ENCODE data around the gene PNPLA6.
A peak's percentile ranks its signal among the peaks of the same experiment; 100 is the strongest.

PNPLA6 gene

GRCh38 chr19:7509625-7510024 lies 25.9 kb upstream of the PNPLA6 start:
- Histone ChIP-seq H2BK15ac (replicated peaks; ENCODE audit: low read depth) (no peak overlapping the region), H3K27ac (ENCODE audit: low read depth, low read length) (no peak overlapping the region), H3K23ac (ENCODE audit: low read length) (no peak overlapping the region), H3K18ac (ENCODE audit: low read length) (no peak overlapping the region), H3K27me3 (ENCODE audit: insufficient read depth, low read length, poor library complexity) (no peaks in the 10 kb centered on the region), H3K79me1 (ENCODE audit: low read length) (no peaks in the 10 kb centered on the region), H4K5ac (ENCODE audit: low read length) (no peak overlapping the region), H3K4me3 (ENCODE audit: low read length) (no peak overlapping the region), H3K36me3 (ENCODE audit: control insufficient read depth, insufficient read depth, low read length) (no peaks in the 10 kb centered on the region), H3K4ac (ENCODE audit: low read depth, low read length) (no peak overlapping the region), H3K9ac (ENCODE audit: low read length) (no peak overlapping the region), H3K79me2 (ENCODE audit: control insufficient read depth, insufficient read depth, low read length) (no peaks in the 10 kb centered on the region), H2BK120ac (ENCODE audit: low read depth, low read length) (no peak overlapping the region), H4K8ac (ENCODE audit: low read depth, low read length) (no peak overlapping the region), H3K56ac (ENCODE audit: low read length) (no peak overlapping the region), H2AK5ac (ENCODE audit: low read length) (no peak overlapping the region), H2BK5ac (ENCODE audit: low read length) (no peak overlapping the region), H3K4me1 (ENCODE audit: control insufficient read depth, low read depth, low read length) (no peaks in the 10 kb centered on the region), H3K4me2 (ENCODE audit: low read length) (no peak overlapping the region)
- no CpG with 5 or more reads among the region's 3 CpGs for WGBS (ENCODE audit: extremely low coverage, insufficient coverage, low lambda C conversion rate)
- peak; percentile 48 for DNase-seq

GRCh38 chr19:7512400-7512851 lies 23.1 kb upstream of the PNPLA6 start:
- DNase-seq: peak; percentile 85
- H3K79me1 ChIP-seq (ENCODE audit: low read length): peaks cover 3% of the 10 kb centered on the region
- no peak overlapping the region for H2BK120ac ChIP-seq (ENCODE audit: low read depth, low read length)
- H3K36me3 ChIP-seq (ENCODE audit: control insufficient read depth, insufficient read depth, low read length): no peaks in the 10 kb centered on the region
- H3K18ac ChIP-seq (ENCODE audit: low read length): no peak overlapping the region
- H2AK5ac ChIP-seq (ENCODE audit: low read length): no peak overlapping the region
- no peak overlapping the region for H3K23ac ChIP-seq (ENCODE audit: low read length)
- peak overlapping the region; percentile 15 for H3K56ac ChIP-seq (ENCODE audit: low read length)
- no peaks in the 10 kb centered on the region for H3K27me3 ChIP-seq (ENCODE audit: insufficient read depth, low read length, poor library complexity)
- H3K79me2 ChIP-seq (ENCODE audit: control insufficient read depth, insufficient read depth, low read length): no peaks in the 10 kb centered on the region
- H2BK15ac ChIP-seq (replicated peaks; ENCODE audit: low read depth): no peak overlapping the region
- H4K5ac ChIP-seq (ENCODE audit: low read length): no peak overlapping the region
- no peak overlapping the region for H3K4ac ChIP-seq (ENCODE audit: low read depth, low read length)
- no peak overlapping the region for H3K9ac ChIP-seq (ENCODE audit: low read length)
- H4K8ac ChIP-seq (ENCODE audit: low read depth, low read length): no peak overlapping the region
- H3K4me2 ChIP-seq (ENCODE audit: low read length): no peak overlapping the region
- no peak overlapping the region for H3K27ac ChIP-seq (ENCODE audit: low read depth, low read length)
- peaks cover 3% of the 10 kb centered on the region for H3K4me1 ChIP-seq (ENCODE audit: control insufficient read depth, low read depth, low read length)
- H2BK5ac ChIP-seq (ENCODE audit: low read length): no peak overlapping the region
- H3K4me3 ChIP-seq (ENCODE audit: low read length): no peak overlapping the region
- no CpG with 5 or more reads among the region's 6 CpGs for WGBS (ENCODE audit: extremely low coverage, insufficient coverage, low lambda C conversion rate)

GRCh38 chr19:7513809-7514642 lies 21.5 kb upstream of the PNPLA6 start:
- peak; percentile 59 for DNase-seq
- no peaks in the 10 kb centered on the region for H3K36me3 ChIP-seq (ENCODE audit: control insufficient read depth, insufficient read depth, low read length)
- H3K4ac ChIP-seq (ENCODE audit: low read depth, low read length): no peak overlapping the region
- no peak overlapping the region for H3K4me2 ChIP-seq (ENCODE audit: low read length)
- no peaks in the 10 kb centered on the region for H3K27me3 ChIP-seq (ENCODE audit: insufficient read depth, low read length, poor library complexity)
- H2BK15ac ChIP-seq (replicated peaks; ENCODE audit: low read depth): no peak overlapping the region
- no peak overlapping the region for H4K8ac ChIP-seq (ENCODE audit: low read depth, low read length)
- no peak overlapping the region for H3K23ac ChIP-seq (ENCODE audit: low read length)
- H3K18ac ChIP-seq (ENCODE audit: low read length): no peak overlapping the region
- H2AK5ac ChIP-seq (ENCODE audit: low read length): no peak overlapping the region
- H2BK5ac ChIP-seq (ENCODE audit: low read length): no peak overlapping the region
- H3K79me2 ChIP-seq (ENCODE audit: control insufficient read depth, insufficient read depth, low read length): no peaks in the 10 kb centered on the region
- H3K56ac ChIP-seq (ENCODE audit: low read length): peak overlapping the region; percentile 15
- no peak overlapping the region for H3K9ac ChIP-seq (ENCODE audit: low read length)
- peaks cover 3% of the 10 kb centered on the region for H3K79me1 ChIP-seq (ENCODE audit: low read length)
- no peak overlapping the region for H4K5ac ChIP-seq (ENCODE audit: low read length)
- no peak overlapping the region for H2BK120ac ChIP-seq (ENCODE audit: low read depth, low read length)
- peaks cover 3% of the 10 kb centered on the region for H3K4me1 ChIP-seq (ENCODE audit: control insufficient read depth, low read depth, low read length)
- no peak overlapping the region for H3K27ac ChIP-seq (ENCODE audit: low read depth, low read length)
- no peak overlapping the region for H3K4me3 ChIP-seq (ENCODE audit: low read length)
- WGBS (ENCODE audit: extremely low coverage, insufficient coverage, low lambda C conversion rate): no CpG with 5 or more reads among the region's 5 CpGs

GRCh38 chr19:7515110-7515644 lies 20.3 kb upstream of the PNPLA6 start:
- H4K5ac ChIP-seq (ENCODE audit: low read length): peak overlapping the region; percentile 9
- H3K56ac ChIP-seq (ENCODE audit: low read length): peak overlapping the region; percentile 34
- H2BK120ac ChIP-seq (ENCODE audit: low read depth, low read length): no peak overlapping the region
- H3K18ac ChIP-seq (ENCODE audit: low read length): peak overlapping the region; percentile 29
- H2BK15ac ChIP-seq (replicated peaks; ENCODE audit: low read depth): no peak overlapping the region
- H3K9ac ChIP-seq (ENCODE audit: low read length): peak overlapping the region; percentile 79
- no peak overlapping the region for H2BK5ac ChIP-seq (ENCODE audit: low read length)
- H3K79me1 ChIP-seq (ENCODE audit: low read length): peaks cover 3% of the 10 kb centered on the region
- WGBS (ENCODE audit: extremely low coverage, insufficient coverage, low lambda C conversion rate): no CpG with 5 or more reads among the region's 13 CpGs
- H3K4me1 ChIP-seq (ENCODE audit: control insufficient read depth, low read depth, low read length): peaks cover 3% of the 10 kb centered on the region
- H3K4me3 ChIP-seq (ENCODE audit: low read length): no peak overlapping the region
- peak overlapping the region; percentile 78 for H4K8ac ChIP-seq (ENCODE audit: low read depth, low read length)
- H3K36me3 ChIP-seq (ENCODE audit: control insufficient read depth, insufficient read depth, low read length): no peaks in the 10 kb centered on the region
- peak overlapping the region; percentile 89 for H3K23ac ChIP-seq (ENCODE audit: low read length)
- no peak overlapping the region for H3K27ac ChIP-seq (ENCODE audit: low read depth, low read length)
- H3K27me3 ChIP-seq (ENCODE audit: insufficient read depth, low read length, poor library complexity): no peaks in the 10 kb centered on the region
- H3K4ac ChIP-seq (ENCODE audit: low read depth, low read length): peak overlapping the region; percentile 71
- peak overlapping the region; percentile 2 for H2AK5ac ChIP-seq (ENCODE audit: low read length)
- H3K4me2 ChIP-seq (ENCODE audit: low read length): no peak overlapping the region
- H3K79me2 ChIP-seq (ENCODE audit: control insufficient read depth, insufficient read depth, low read length): no peaks in the 10 kb centered on the region
- no peak for DNase-seq

GRCh38 chr19:7515645-7516151 lies 19.8 kb upstream of the PNPLA6 start, which contains the start of gene ZNF358:
Gene ZNF358 (plus strand): TSS chr19:7516103. CDS start chr19:7519243, 3,140 bp downstream.
- peaks cover 3% of the 10 kb centered on the region for H3K4me1 ChIP-seq (ENCODE audit: control insufficient read depth, low read depth, low read length)
- H3K4me2 ChIP-seq (ENCODE audit: low read length): peak within 1 kb of the TSS; percentile 38
- peak within 1 kb of the TSS; percentile 95 for H4K5ac ChIP-seq (ENCODE audit: low read length)
- peak within 1 kb of the TSS; percentile 2 for H2AK5ac ChIP-seq (ENCODE audit: low read length)
- H3K4me3 ChIP-seq (ENCODE audit: low read length): peak within 1 kb of the TSS; percentile 6
- H2BK120ac ChIP-seq (ENCODE audit: low read depth, low read length): peak within 1 kb of the TSS; percentile 46
- H2BK5ac ChIP-seq (ENCODE audit: low read length): peak within 1 kb of the TSS; percentile 1
- H3K4ac ChIP-seq (ENCODE audit: low read depth, low read length): peak within 1 kb of the TSS; percentile 83
- peak within 1 kb of the TSS; percentile 96 for H4K8ac ChIP-seq (ENCODE audit: low read depth, low read length)
- H3K79me2 ChIP-seq (ENCODE audit: control insufficient read depth, insufficient read depth, low read length): no peaks in the 10 kb centered on the region
- H3K27ac ChIP-seq (ENCODE audit: low read depth, low read length): no peak within 1 kb of the TSS
- peak within 1 kb of the TSS; percentile 79 for H3K9ac ChIP-seq (ENCODE audit: low read length)
- H3K79me1 ChIP-seq (ENCODE audit: low read length): peaks cover 3% of the 10 kb centered on the region
- peak within 1 kb of the TSS; percentile 89 for H3K23ac ChIP-seq (ENCODE audit: low read length)
- peak; percentile 86 for DNase-seq
- H3K36me3 ChIP-seq (ENCODE audit: control insufficient read depth, insufficient read depth, low read length): no peaks in the 10 kb centered on the region
- peak within 1 kb of the TSS; percentile 75 for H3K56ac ChIP-seq (ENCODE audit: low read length)
- H3K27me3 ChIP-seq (ENCODE audit: insufficient read depth, low read length, poor library complexity): no peaks in the 10 kb centered on the region
- H2BK15ac ChIP-seq (replicated peaks; ENCODE audit: low read depth): no peak within 1 kb of the TSS
- peak within 1 kb of the TSS; percentile 98 for H3K18ac ChIP-seq (ENCODE audit: low read length)
- WGBS (ENCODE audit: extremely low coverage, insufficient coverage, low lambda C conversion rate): no CpG with 5 or more reads among the region's 33 CpGs

Measured in mesendoderm (in vitro differentiated cells).